ENCODE data around the gene SLC24A4.

SLC24A4 gene

GRCh38 chr14:92460916-92461579 lies 138.1 kb downstream of the SLC24A4 start:
- no peak for DNase-seq

GRCh38 chr14:92461891-92462290 lies 138.9 kb downstream of the SLC24A4 start:
- DNase-seq: no peak

- DNase-seq: no peak
Measured at GRCh38 chr14:92462568-92462967, 139.6 kb downstream of the SLC24A4 start.

GRCh38 chr14:92463141-92463540 lies 140.2 kb downstream of the SLC24A4 start:
- no peak for DNase-seq

- no peak for DNase-seq
Measured at GRCh38 chr14:92464156-92464555, 141.2 kb downstream of the SLC24A4 start.

- no peak for DNase-seq
Measured at GRCh38 chr14:92464716-92465115, 141.8 kb downstream of the SLC24A4 start.

- no peak for DNase-seq
Measured at GRCh38 chr14:92465353-92466055, 142.5 kb downstream of the SLC24A4 start.

- no peak for DNase-seq
Measured at GRCh38 chr14:92466059-92466458, 143.1 kb downstream of the SLC24A4 start.

- no peak for DNase-seq
Measured at GRCh38 chr14:92469515-92469914, 146.6 kb downstream of the SLC24A4 start.

GRCh38 chr14:92470215-92470614 lies 147.2 kb downstream of the SLC24A4 start:
- DNase-seq: no peak

- no peak for DNase-seq
Measured at GRCh38 chr14:92470811-92471210, 147.8 kb downstream of the SLC24A4 start.

GRCh38 chr14:92471919-92472318 lies 149.0 kb downstream of the SLC24A4 start:
- DNase-seq: no peak

- DNase-seq: no peak
Measured at GRCh38 chr14:92472860-92473259, 149.9 kb downstream of the SLC24A4 start.

- DNase-seq: no peak
Measured at GRCh38 chr14:92473261-92473968, 150.4 kb downstream of the SLC24A4 start.

- DNase-seq: no peak
Measured at GRCh38 chr14:92473969-92474535, 151.1 kb downstream of the SLC24A4 start.

GRCh38 chr14:92475037-92475436 lies 152.1 kb downstream of the SLC24A4 start:
- DNase-seq: no peak

- no peak for DNase-seq
Measured at GRCh38 chr14:92475451-92476187, 152.7 kb downstream of the SLC24A4 start.

- no peak for DNase-seq
Measured at GRCh38 chr14:92480856-92481255, 157.9 kb downstream of the SLC24A4 start.

- no peak for DNase-seq
Measured at GRCh38 chr14:92481386-92481785, 158.4 kb downstream of the SLC24A4 start.

- no peak for DNase-seq
Measured at GRCh38 chr14:92481811-92482555, 159.0 kb downstream of the SLC24A4 start.

- no peak for DNase-seq
Measured at GRCh38 chr14:92482621-92483319, 159.8 kb downstream of the SLC24A4 start.

Data from NCI-H146 (cell line).